Transverse colon (tissue), 4 donors: ENCODE results near the gene ZNF521.

Experiments used
- EP300 ChIP-seq: sonication (generic); formaldehyde crosslinking; IDR thresholded peaks from one replicate; pipeline ENCODE4 v1.6.1; 2017; ENCODE audit warnings: antibody characterized with exemption, low read depth
- POLR2A ChIP-seq: fragments of 450-650 bp; IDR thresholded peaks from one replicate; pipeline ENCODE4 v1.6.1; 2016; ENCODE audit warnings: antibody characterized with exemption, mild to moderate bottlenecking, moderate library complexity
- POLR2AphosphoS5 ChIP-seq, 3 donors: sonication (generic); formaldehyde crosslinking; IDR thresholded peaks; one replicate each; pipeline ENCODE4 v1.6.1; 2016; ENCODE audit warnings: antibody characterized with exemption in 3 of 3
- TF ChIP-seq, protein P1 (sequence below), 5 experiments: fragments of 200-600 bp in 3 of 5; fragments of 450-650 bp in 2 of 5; sonication (generic) in 3 of 5; IDR thresholded peaks; 1 replicate in 2 of 5; 2 replicates in 3 of 5; pipeline ENCODE4 v1.5.1; 2016 to 2017; ENCODE audit warnings: antibody characterized with exemption in 5 of 5, inconsistent platforms in 3 of 5, mild to moderate bottlenecking in 2 of 5, moderate library complexity in 1 of 5

DNA sequence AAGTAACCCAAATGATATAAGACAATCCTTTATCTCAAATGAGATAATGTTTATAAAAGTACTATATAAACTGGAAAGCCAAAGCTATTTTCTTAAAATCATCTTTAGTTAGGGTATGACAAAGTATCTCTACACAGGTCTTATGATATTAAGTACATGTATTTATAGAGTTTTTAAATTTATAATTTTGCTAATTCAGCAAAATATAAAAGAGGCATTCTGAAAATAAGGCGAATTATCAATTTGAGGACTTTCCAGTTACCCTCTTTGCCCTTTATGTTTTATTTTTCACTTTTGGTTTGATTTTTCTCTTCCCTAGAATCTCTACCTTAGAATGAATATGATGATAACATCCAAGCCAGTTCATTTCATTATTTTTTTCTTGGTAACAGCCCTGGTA, 115.2 kb downstream of the ZNF521 start:
- TF ChIP-seq, protein P1, sequence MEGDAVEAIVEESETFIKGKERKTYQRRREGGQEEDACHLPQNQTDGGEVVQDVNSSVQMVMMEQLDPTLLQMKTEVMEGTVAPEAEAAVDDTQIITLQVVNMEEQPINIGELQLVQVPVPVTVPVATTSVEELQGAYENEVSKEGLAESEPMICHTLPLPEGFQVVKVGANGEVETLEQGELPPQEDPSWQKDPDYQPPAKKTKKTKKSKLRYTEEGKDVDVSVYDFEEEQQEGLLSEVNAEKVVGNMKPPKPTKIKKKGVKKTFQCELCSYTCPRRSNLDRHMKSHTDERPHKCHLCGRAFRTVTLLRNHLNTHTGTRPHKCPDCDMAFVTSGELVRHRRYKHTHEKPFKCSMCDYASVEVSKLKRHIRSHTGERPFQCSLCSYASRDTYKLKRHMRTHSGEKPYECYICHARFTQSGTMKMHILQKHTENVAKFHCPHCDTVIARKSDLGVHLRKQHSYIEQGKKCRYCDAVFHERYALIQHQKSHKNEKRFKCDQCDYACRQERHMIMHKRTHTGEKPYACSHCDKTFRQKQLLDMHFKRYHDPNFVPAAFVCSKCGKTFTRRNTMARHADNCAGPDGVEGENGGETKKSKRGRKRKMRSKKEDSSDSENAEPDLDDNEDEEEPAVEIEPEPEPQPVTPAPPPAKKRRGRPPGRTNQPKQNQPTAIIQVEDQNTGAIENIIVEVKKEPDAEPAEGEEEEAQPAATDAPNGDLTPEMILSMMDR (IDR thresholded peaks at IDR 0.05), result no peak
- no peak for TF ChIP-seq POLR2A
- TF ChIP-seq POLR2AphosphoS5 (IDR thresholded peaks at IDR 0.05), result no peak
- TF ChIP-seq EP300, result no peak
